ENCODE measurements around the gene DPT. TPM values are rescaled to one million over a fixed set of nuclear protein-coding genes. Genes with fewer than 3 reads are reported as not detected.

DPT gene
- polyA plus RNA-seq, 1 of the 3 experiments (the other 2 are of a cell fraction) = 0.05 TPM

DNA sequence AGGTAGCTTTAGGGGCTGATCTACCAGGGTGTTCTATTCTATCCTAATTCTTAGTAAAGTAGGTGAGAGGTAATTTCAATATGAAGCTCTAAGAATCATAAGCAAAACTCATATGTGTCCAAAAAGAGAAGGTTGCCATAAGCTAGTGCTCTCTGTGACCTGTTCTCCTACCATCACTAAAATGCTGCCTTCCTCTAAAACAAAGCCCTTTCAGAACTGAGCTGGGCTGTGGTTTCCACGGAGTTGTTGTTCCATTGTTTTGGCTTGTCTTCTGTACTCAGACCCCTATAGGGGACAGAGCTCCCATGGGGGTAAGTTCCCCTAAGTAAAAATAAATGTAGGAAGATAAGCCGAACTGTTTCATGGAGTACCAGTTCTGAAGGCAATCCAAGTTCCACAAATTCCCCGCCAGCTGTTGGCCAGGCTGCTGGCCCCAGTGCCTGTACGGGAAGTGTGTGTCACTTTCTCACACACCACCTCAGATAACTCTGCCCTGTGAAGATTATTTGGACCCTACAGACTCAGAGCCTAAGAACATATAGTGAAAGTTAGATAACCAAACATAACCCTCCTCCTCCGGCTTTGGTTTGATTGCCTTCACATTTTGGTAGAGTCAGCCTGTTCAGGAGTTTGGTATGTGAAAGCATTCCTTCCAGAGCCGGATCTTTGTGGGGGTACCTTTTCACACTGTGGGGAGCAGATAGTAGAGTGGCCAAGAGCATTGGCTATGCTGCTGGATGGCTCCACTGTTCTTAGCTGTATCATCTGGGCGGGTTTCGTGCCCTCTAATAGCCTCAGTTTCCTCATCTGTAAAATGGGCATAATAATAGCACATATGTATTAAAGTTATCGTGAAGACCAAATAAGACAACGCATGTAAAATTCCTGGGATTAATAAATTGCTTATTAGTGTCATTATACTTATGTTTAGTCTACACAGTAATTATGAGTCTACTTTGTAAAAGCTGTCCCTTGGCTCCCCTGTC, 10.8 kb downstream of the DPT start (continued):
- TF ChIP-seq, protein P1, sequence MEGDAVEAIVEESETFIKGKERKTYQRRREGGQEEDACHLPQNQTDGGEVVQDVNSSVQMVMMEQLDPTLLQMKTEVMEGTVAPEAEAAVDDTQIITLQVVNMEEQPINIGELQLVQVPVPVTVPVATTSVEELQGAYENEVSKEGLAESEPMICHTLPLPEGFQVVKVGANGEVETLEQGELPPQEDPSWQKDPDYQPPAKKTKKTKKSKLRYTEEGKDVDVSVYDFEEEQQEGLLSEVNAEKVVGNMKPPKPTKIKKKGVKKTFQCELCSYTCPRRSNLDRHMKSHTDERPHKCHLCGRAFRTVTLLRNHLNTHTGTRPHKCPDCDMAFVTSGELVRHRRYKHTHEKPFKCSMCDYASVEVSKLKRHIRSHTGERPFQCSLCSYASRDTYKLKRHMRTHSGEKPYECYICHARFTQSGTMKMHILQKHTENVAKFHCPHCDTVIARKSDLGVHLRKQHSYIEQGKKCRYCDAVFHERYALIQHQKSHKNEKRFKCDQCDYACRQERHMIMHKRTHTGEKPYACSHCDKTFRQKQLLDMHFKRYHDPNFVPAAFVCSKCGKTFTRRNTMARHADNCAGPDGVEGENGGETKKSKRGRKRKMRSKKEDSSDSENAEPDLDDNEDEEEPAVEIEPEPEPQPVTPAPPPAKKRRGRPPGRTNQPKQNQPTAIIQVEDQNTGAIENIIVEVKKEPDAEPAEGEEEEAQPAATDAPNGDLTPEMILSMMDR (IDR thresholded peaks at IDR 0.05) = no peak

DNA sequence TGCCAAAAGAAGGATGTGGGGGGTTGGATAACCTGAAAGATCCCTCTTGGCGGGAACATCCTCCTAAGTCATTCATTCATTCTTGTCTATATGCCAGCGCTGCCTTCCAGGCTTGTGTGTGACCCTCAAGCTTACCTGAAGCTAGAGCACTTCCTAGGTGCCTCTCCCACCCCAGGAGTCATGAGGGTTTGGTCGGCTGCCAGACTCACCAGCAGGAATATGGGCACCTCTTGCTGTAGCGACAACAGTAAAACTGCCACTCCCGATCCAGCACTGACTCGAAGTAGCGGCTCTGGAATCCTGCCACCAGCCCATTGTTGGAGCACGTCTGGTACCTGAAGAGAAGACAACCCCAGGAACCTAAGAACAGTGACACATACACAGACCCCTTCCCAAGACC, 15.0 kb downstream of the DPT start:
- Histone ChIP-seq H3K4me1 (ENCODE audit: control insufficient read depth in 1 of 2, insufficient read depth in 2 of 2, low read depth in 1 of 2, low read length in 1 of 2) (peaks cover 0 to 19% of the 10 kb centered on the region in 2 experiments; a peak in 2 of 4 replicates), H4K20me1 (ENCODE audit: insufficient read depth) (no peaks in the 10 kb centered on the region), H3K27ac (ENCODE audit: low read depth in 2 of 2, low read length in 1 of 2) (no peak overlapping the region), H3K4me3 (ENCODE audit: low read depth in 2 of 2, low read length in 1 of 2) (no peak overlapping the region), H3K9me2 (no peaks in the 10 kb centered on the region), H3K9ac (no peak overlapping the region), H3F3A (replicated peaks; ENCODE audit: insufficient read depth) (peaks cover 13% of the 10 kb centered on the region), H3K36me3 (replicated peaks in 1 of 2; ENCODE audit: control insufficient read depth in 1 of 2, insufficient read depth in 2 of 2, low read length in 1 of 2) (no peaks in the 10 kb centered on the region), H3K4me2 (no peak overlapping the region), H3K9me3 (no peaks in the 10 kb centered on the region), H2AFZ (ENCODE audit: low read depth) (no peak overlapping the region), H3K27me3 (ENCODE audit: insufficient read depth) (no peaks in the 10 kb centered on the region), H3K79me2 (ENCODE audit: insufficient read depth) (no peaks in the 10 kb centered on the region)
- ChIA-PET POLR2A (no interaction called here), CTCF (no interaction called here)
- TF ChIP-seq RXRA (IDR thresholded peaks at IDR 0.05; ENCODE audit: borderline replicate concordance, low read depth) (no peak), JUND (IDR thresholded peaks at IDR 0.05) (no peak), NRF1 (IDR thresholded peaks at IDR 0.05; ENCODE audit: low read depth, low read length) (no peak), GATA2 (CRISPR knock-in tag; IDR thresholded peaks at IDR 0.05) (no peak), NFIC (IDR thresholded peaks at IDR 0.05; ENCODE audit: borderline replicate concordance) (no peak), TAF1 (IDR thresholded peaks at IDR 0.05; ENCODE audit: borderline replicate concordance, low read depth, low read length) (no peak), ELF1 (IDR thresholded peaks at IDR 0.05) (no peak), FOSL2 (IDR thresholded peaks at IDR 0.05; ENCODE audit: borderline replicate concordance, low read depth) (no peak), MXI1 (IDR thresholded peaks at IDR 0.05; ENCODE audit: low read depth, low read length) (no peak), EP300 (IDR thresholded peaks at IDR 0.05; ENCODE audit: borderline replicate concordance in 1 of 2, low read depth in 1 of 2, low read length in 1 of 2) (no peak), EZH2phosphoT487 (IDR thresholded peaks at IDR 0.05; ENCODE audit: borderline replicate concordance, low read depth) (no peak), FOXJ3 (CRISPR knock-in tag; IDR thresholded peaks at IDR 0.05) (no peak)
- TF ChIP-seq, protein P1 (IDR thresholded peaks at IDR 0.05) = no peak
- TF ChIP-seq, protein P2, sequence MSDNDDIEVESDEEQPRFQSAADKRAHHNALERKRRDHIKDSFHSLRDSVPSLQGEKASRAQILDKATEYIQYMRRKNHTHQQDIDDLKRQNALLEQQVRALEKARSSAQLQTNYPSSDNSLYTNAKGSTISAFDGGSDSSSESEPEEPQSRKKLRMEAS (IDR thresholded peaks at IDR 0.05; ENCODE audit: low read depth) = no peak
- TF ChIP-seq, protein P3, sequence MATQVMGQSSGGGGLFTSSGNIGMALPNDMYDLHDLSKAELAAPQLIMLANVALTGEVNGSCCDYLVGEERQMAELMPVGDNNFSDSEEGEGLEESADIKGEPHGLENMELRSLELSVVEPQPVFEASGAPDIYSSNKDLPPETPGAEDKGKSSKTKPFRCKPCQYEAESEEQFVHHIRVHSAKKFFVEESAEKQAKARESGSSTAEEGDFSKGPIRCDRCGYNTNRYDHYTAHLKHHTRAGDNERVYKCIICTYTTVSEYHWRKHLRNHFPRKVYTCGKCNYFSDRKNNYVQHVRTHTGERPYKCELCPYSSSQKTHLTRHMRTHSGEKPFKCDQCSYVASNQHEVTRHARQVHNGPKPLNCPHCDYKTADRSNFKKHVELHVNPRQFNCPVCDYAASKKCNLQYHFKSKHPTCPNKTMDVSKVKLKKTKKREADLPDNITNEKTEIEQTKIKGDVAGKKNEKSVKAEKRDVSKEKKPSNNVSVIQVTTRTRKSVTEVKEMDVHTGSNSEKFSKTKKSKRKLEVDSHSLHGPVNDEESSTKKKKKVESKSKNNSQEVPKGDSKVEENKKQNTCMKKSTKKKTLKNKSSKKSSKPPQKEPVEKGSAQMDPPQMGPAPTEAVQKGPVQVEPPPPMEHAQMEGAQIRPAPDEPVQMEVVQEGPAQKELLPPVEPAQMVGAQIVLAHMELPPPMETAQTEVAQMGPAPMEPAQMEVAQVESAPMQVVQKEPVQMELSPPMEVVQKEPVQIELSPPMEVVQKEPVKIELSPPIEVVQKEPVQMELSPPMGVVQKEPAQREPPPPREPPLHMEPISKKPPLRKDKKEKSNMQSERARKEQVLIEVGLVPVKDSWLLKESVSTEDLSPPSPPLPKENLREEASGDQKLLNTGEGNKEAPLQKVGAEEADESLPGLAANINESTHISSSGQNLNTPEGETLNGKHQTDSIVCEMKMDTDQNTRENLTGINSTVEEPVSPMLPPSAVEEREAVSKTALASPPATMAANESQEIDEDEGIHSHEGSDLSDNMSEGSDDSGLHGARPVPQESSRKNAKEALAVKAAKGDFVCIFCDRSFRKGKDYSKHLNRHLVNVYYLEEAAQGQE (IDR thresholded peaks at IDR 0.05; ENCODE audit: low read depth, low read length) = no peak
- no peak for DNase-seq
- WGBS (ENCODE audit: low lambda C conversion rate) = 93% methylated on average over 3 of the region's 8 CpGs

Measured in SK-N-SH (cell line).